NCI-H1048 (cell line): ENCODE measurements around the gene SLC25A22.
A peak's percentile ranks its signal among the peaks of the same experiment; 100 is the strongest.

Source experiments
- DNase-seq: peaks from one replicate; lab custom pipeline; 2025; lab: John Stamatoyannopoulos, UW

SLC25A22 gene

GRCh38 chr11:771617-772204 lies 26.4 kb downstream of the SLC25A22 start:
- no peak for DNase-seq

DNA sequence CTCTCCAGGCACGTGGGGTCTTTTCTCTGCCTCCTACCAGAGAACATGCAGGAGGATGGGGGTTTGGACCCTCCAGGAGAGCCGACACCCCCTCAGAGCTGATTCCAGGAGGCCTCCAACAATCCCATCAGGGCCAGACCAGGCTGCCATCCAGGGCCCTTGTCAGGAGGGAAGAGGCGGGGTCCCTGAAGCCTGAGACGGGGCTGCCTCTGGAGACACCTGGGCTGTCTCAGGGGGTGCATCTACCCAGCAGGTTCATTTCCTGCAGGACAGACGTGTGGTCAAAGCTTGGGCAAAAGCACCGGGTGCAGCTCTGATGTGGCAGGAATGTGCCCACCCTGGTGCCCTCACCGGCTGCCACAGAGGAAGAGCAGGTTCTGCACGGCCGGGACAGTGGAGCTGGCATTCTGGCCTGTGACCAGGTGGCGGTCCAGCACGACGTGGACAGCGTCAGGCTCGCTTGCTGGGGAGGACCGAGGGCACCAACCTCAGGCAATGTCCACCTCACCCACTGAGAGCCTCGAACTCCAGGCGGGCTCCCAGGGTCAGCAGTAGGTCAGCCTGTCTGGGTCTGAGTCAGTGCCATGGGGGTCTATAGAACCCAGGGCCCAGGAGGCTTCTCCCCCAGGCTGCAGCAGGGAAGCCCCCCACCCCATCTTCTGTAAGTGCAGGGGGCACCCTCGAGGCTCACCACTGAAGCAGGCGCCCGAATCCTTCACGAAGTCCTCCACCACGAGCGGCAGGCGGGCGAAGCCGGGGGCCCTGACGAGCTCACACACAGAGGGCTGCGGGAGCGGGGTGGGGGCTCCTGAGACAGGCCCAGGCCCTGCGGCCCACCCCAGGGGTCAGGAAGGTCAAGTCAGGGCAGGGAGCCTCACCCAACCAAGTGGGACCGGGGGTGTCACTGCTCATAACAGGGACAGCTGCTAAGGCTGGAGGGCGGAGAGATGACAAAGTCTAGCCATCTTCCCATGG lies 27.2 kb downstream of the SLC25A22 start:
- no peak for DNase-seq

- no peak for DNase-seq
These were observed 28.0 kb downstream of the SLC25A22 start for GRCh38 chr11:769887-770641.

DNA sequence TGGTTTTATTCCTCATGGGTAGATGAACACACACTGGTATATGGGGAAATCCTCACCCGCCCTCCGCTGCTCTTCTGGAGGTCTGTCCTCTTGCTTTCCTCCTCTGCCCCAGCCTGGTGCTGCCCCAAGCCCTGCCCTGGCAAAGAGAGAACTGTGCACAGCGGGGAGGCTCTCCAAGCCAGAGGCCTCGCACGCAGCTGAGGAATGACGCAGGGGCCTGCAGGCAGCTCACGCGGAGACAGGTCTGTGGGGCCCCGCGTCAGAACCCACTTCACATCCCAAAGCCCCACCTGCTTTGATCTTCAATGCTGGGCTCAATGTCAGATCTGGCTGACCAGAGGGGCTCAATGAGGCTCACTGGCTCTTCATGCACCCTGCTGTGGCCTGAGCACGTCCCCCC lies 30.8 kb downstream of the SLC25A22 start:
- DNase-seq: no peak

DNA sequence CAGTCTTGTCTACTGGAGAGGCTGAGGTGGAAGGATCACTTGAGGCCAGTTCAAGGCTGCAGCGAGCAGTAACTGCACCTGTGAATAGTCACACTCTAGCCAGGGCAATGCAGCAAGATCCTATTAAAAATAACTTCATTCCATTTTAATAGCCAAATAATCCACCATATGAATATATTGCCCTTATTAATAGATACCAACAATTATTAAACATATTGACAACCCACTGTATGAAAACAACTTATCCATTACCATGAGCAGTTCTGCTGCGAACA lies 31.2 kb downstream of the SLC25A22 start:
- no peak for DNase-seq

DNA sequence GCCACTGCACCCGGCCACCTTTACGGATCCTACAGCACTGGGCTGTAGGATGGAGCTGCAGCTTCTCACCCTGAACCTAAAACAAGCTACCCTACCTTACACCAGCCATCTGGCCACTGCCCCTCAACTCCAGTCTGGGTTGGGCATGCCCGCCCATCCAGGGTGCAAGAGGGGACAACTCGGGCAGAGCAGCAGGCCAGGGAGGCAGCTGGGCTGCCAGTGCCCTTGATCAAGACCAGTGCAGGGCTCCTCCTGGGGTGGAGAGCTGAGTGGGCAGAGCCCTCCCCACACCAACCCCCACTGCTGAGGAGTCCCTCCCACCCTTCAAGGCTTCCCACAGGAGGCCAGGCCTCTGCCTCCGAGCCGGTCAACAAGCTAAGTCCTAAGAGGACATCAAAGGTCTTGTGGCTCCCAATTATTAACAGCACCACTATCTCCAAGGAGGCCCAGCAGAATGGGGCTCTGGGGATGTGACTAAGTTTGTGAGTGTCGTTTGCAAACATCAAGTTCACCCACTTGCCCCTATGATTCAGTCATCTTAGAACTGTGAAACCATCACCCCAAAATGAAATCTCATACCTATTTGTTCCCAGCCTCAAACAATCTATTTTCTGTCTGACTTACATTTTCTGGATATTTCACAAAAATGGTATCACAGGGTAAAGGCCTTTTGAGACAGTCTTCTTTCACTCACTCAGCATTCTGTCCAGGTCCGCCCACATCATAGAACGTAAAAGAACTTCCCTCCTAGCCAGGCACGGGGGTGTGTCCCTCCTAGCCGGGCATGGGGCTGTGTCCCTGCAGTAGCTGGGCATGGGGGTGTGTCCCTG lies 31.8 kb downstream of the SLC25A22 start:
- no peak for DNase-seq

GRCh38 chr11:765802-766091 lies 32.3 kb downstream of the SLC25A22 start:
- DNase-seq: no peak

GRCh38 chr11:765025-765801 lies 32.9 kb downstream of the SLC25A22 start:
- no peak for DNase-seq

DNA sequence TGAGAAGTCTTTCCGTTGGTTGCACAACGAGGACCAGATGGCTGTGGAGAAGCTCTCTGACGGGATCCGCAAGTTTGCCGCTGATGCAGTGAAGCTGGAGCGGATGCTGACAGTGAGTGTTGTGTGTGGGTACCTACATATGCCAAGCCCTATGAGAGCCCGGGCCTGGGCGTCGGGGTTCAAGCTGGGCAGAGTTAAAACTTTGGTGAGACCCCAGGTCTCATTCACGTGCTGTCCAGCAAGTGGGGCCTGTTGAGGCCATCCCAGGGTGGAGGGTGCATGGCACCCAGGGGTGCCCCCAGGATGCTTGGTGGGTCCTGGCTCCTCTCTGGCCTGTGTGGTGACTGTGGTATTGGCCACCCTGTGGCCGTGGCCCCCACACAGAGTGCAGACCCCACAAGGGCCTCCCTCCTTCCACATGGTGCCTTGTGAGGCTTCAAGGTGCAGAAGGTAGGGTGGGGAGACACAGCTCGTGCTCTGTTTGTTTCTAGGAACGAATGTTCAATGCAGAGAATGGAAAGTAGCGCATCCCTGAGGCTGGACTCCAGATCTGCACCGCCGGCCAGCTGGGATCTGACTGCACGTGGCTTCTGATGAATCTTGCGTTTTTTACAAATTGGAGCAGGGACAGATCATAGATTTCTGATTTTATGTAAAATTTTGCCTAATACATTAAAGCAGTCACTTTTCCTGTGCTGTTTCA lies 33.6 kb downstream of the SLC25A22 start:
- no peak for DNase-seq

DNA sequence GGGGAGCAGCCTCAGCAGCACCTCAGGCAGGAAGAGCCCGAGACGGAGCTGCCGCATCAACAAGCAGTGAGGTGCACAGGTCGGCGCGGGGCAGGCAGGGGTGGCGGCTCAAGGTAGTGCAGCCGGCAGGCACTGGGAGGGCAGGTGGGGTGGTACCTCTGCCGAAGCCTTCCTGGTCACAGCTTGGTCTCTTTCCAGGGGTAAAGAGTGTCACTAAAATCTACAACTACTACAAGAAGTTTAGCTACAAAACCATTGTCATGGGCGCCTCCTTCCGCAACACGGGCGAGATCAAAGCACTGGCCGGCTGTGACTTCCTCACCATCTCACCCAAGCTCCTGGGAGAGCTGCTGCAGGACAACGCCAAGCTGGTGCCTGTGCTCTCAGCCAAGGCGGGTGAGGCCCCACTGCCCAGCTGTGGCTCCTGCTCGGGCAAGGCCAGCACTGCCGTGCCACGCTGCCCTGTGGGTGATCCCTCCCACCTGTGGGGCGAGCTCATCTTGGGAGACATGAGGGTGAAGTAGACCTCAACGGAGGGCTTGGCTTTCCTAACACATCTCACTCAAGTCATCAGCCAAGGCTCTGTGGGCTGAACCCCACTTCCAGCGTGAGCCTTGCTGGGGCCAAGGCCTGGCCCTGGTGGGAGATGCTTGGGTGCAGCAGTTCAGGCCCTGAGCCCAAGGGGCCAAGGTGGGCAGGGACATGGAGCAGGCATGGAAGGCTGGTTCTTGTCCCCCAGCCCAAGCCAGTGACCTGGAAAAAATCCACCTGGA lies 34.3 kb downstream of the SLC25A22 start:
- no peak for DNase-seq

DNA sequence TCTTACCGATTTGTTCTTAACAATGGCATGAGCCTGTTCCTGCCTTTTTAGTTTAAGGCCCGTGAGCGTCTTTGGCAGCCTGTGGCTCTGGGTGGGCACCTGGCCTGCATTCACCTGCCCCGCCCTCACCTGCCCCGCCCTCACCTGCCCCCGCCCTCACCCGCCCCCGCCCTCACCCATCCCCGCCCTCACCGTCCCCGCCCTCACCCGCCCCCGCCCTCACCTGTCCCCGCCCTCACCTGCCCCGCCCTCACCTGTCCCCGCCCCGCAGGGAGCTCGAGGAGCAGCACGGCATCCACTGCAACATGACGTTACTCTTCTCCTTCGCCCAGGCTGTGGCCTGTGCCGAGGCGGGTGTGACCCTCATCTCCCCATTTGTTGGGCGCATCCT lies 35.0 kb downstream of the SLC25A22 start:
- DNase-seq: no peak

DNA sequence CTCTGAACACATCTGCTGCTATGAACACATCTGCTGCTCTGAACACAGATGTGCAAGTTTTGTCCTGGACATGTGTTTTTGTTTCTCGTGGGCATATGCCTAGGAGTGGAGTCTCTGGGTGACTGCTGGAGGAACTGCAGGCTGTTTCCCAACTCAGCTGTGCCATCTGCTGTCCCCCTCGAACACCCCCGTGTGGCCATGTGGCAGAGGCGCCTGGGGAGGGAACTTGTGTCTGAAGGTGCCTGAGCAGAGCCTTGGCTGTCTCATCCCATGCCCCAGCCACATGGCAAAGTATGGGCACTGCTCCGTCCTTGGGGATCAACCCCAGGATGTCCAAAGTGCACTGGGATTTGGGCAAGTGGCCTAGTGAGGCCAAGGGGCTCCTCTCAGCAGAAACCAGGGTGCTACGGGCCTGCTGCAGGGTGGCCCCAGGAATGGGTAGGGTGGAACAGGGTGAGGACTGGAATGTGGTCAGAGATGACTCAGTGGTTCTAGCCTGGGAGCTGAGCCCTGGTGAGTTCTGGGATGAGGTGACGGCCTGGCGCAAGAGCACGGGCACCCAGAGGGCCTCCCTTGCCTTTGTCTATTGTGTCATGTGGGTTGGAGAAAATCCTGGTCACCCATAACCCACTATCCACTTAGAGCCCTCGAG lies 35.5 kb downstream of the SLC25A22 start:
- DNase-seq: no peak

DNA sequence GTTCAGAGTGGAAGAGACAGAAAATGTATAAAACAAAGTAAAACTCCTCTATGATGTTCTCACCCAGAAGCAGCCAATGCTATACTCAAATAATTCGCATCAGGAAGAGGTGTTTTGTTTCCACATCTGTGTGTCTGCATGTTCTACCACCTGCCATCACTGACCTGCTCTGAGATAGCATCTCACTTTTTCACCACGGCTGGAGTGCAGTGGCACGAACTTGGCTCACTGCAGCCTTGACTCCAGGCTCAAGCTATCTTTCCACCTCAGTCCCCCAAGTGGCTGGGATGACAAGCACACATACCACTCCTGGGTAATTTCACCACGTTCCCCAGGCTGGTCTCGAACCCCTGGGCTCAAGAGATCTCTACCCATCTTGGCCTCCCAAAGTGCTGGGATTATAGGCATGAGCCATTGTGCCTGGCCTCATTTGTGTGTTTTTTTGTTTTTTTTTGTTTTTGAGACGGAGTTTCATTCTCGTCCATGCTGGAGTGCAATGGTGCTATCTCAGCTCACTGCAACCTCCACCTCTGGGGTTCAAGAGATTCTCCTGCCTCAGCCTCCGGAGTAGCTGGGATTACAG lies 36.5 kb downstream of the SLC25A22 start:
- DNase-seq: no peak

DNA sequence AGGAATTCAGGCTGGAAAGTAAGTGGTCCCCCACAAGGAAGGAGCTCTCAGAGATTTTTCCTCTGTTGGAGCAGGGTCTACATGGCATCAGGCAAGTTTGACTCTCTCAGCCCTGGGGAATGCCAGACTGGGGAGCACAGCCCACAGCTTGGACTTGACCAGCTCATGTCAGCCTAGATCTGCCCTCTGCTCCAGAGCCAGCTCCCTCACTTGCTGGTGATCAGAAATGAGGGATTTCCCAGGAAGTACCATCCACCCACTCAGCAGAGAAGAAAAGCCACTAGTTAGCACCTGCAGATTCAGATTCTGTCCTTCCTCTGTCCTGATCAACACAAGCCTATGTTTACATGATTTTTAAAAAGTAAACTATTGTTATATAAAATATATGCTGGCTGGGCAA lies 37.8 kb downstream of the SLC25A22 start:
- DNase-seq: no peak

DNA sequence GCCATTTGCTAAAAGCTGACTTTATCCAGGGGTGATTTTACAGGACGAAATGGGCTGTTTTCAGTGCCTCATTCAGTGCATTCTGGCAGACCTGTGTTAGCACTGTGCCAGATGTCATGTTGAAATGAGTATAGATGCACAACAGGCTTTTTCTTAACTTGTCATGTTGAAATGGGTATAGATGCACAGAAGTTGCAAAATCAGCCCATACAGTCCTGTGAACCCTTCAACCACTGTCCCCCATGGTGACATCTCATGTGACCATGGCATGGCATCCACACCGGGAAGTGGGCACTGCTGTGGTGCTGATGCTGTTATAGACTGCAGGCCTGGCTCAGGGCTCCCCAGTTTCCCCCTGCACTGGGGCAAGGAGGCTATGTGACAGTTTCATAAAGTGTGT lies 48.4 kb downstream of the SLC25A22 start:
- DNase-seq: no peak

- no peak for DNase-seq
These were observed 50.1 kb downstream of the SLC25A22 start for GRCh38 chr11:748007-748359.

GRCh38 chr11:747158-748006 lies 50.7 kb downstream of the SLC25A22 start, which contains the start of gene TALDO1:
Gene TALDO1, plus strand, starts transcription at chr11:747464. Its CDS starts 18 bp downstream, at chr11:747482.
- peak; percentile 90 for DNase-seq
